ENCODE results near the gene CARS2. TPM values are rescaled to one million over a fixed set of nuclear protein-coding genes. Genes with fewer than 3 reads are reported as not detected.

Gene CARS2
- total RNA-seq, 6 experiments from 2014 or later, result 50.1 to 68.0 (median 52.9) TPM

- H3K9me3 Mint-ChIP-seq, result no peaks in the 10 kb centered on the region
- peaks cover 11% of the 10 kb centered on the region for H3K4me1 Mint-ChIP-seq (ENCODE audit: low read depth)
- peaks cover 14% of the 10 kb centered on the region; the same call in 1 of the 2 replicates for H3K36me3 Mint-ChIP-seq (ENCODE audit: low read depth)
- H3K27ac Mint-ChIP-seq, result no peak overlapping the region
- DNase-seq, result no peak
- peaks cover 3% of the 10 kb centered on the region; the same call in 1 of the 2 replicates for H3K27me3 Mint-ChIP-seq (ENCODE audit: insufficient read depth)
- no peak overlapping the region for H3K4me3 Mint-ChIP-seq
- TF ChIP-seq, protein P1, sequence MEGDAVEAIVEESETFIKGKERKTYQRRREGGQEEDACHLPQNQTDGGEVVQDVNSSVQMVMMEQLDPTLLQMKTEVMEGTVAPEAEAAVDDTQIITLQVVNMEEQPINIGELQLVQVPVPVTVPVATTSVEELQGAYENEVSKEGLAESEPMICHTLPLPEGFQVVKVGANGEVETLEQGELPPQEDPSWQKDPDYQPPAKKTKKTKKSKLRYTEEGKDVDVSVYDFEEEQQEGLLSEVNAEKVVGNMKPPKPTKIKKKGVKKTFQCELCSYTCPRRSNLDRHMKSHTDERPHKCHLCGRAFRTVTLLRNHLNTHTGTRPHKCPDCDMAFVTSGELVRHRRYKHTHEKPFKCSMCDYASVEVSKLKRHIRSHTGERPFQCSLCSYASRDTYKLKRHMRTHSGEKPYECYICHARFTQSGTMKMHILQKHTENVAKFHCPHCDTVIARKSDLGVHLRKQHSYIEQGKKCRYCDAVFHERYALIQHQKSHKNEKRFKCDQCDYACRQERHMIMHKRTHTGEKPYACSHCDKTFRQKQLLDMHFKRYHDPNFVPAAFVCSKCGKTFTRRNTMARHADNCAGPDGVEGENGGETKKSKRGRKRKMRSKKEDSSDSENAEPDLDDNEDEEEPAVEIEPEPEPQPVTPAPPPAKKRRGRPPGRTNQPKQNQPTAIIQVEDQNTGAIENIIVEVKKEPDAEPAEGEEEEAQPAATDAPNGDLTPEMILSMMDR (IDR thresholded peaks at IDR 0.05), result no peak
Measured at GRCh38 chr13:110689711-110690110, 16.2 kb downstream of the CARS2 start.

DNA sequence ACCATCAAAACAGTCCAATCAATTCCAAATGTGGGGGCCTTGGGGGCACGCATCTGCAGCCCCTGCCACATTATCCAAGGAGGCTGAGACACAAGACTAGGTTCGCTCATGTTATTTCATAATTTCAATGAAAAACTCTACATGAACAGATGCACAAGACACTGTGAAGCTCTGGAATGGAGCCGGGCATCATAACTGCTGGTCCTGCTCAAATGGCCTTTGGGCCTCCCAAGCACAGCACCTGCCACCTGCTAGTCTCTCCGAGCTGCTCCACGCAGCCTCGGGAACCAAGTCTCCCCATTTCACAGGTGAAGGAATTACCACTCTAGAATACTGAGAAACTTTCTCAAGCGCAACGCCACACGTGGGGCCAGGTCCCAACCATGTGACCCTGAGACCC lies 16.9 kb downstream of the CARS2 start:
- peaks cover 3% of the 10 kb centered on the region; the same call in 1 of the 2 replicates for H3K27me3 Mint-ChIP-seq (ENCODE audit: insufficient read depth)
- peaks cover 14% of the 10 kb centered on the region; the same call in 1 of the 2 replicates for H3K36me3 Mint-ChIP-seq (ENCODE audit: low read depth)
- DNase-seq, result no peak
- no peak overlapping the region; the same call in 1 of the 2 replicates for H3K27ac Mint-ChIP-seq
- TF ChIP-seq, protein P1 (IDR thresholded peaks at IDR 0.05), result no peak
- peaks cover 11% of the 10 kb centered on the region for H3K4me1 Mint-ChIP-seq (ENCODE audit: low read depth)
- no peaks in the 10 kb centered on the region for H3K9me3 Mint-ChIP-seq
- H3K4me3 Mint-ChIP-seq, result no peak overlapping the region

DNA sequence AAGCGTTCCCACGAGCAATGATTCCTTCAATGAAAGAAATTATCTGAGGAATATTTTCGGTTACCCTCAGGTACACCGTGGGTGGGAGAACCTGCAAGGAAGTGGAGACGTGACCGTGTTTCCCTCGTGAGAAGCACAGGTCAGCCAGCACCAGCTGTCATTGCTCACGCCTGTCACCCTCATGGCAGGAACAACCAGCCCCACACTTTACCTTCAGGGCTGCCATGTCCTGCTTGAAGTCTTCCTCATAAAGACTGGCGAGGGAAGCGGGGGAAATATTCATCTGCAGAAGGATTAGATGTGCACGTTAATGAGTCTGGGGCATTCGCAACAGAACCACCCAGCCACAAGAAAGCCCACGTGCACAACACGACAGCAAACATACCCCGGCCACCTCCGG lies 18.2 kb downstream of the CARS2 start:
- TF ChIP-seq, protein P1 (IDR thresholded peaks at IDR 0.05), result no peak
- Mint-ChIP-seq H3K36me3 (ENCODE audit: low read depth) (peaks cover 14% of the 10 kb centered on the region; the same call in 1 of the 2 replicates), H3K9me3 (no peaks in the 10 kb centered on the region), H3K4me1 (ENCODE audit: low read depth) (peaks cover 11% of the 10 kb centered on the region), H3K4me3 (no peak overlapping the region), H3K27ac (no peak overlapping the region), H3K27me3 (ENCODE audit: insufficient read depth) (peaks cover 5% of the 10 kb centered on the region; the same call in 1 of the 2 replicates)
- no peak for DNase-seq

DNA sequence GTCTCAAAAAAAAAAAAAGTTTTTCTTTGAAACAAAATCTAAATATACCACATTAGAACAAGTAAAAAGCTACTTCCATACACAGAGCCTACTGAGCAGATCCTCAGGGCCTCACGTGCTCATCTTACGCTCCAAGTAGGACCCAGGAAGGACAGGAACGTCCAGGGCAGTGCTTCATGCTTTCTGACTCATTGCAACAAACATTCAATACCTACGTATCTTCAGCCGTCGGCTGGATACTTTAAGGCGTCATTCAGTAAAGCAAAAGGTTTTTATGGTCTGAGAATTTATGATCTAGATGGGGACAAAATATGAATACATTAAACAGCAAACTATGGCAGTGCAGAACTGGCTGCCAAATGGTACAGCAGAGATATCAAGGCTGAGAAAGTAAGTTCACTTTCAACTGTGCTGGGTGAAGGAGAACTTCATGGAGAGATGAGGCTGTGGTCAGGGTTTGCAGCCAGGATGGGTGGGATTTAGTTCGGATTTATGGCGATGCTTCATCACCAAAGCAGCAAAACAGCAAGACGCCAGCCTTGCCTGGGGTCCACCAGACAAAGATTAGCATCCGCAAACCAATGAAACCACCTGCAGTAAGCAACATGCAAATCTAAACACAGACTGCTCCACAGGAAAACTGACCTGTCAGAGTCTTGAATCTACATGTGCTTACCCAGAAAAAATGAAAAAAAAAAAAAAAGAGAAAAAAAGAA lies 20.5 kb downstream of the CARS2 start:
- peak overlapping the region; percentile 39 for H3K4me3 Mint-ChIP-seq
- peaks cover 17% of the 10 kb centered on the region; the same call in 1 of the 2 replicates for H3K36me3 Mint-ChIP-seq (ENCODE audit: low read depth)
- TF ChIP-seq, protein P1 (IDR thresholded peaks at IDR 0.05), result no peak
- peaks cover 11% of the 10 kb centered on the region for H3K4me1 Mint-ChIP-seq (ENCODE audit: low read depth)
- H3K27ac Mint-ChIP-seq, result peak overlapping the region; percentile 80
- H3K9me3 Mint-ChIP-seq, result no peaks in the 10 kb centered on the region
- peaks cover 5% of the 10 kb centered on the region; the same call in 1 of the 2 replicates for H3K27me3 Mint-ChIP-seq (ENCODE audit: insufficient read depth)
- peak; percentile 80 for DNase-seq

DNA sequence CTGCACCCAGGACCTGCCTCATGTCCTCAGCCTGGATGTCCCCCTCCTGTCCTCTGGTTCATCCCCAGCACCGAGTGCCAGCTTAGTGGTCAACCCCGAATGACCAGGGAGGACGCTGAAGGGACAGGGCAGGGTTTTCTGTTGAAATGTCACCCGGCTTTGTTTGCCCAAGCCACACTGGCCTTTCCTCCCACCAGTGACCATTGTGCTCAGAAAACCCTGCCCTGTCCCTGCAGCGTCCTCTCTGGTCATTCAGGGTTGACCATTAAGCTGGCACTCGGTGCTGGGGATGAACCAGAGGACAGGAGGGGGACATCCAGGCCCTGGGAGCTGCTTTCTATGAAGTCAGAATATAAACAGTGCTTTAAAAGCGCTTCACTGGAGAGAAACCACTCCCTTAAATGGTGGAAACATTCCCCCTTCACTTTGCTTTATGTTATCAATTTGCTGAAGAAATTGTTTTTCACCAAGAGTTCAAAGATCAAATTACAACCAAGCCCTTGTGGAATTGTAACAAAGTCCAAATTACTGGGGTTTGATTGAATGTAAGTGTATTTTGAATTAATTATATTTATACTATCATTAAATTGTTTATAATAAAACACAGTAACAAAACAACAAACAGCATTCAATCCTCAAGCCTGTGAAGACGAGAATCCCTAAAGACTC lies 21.4 kb downstream of the CARS2 start:
- Mint-ChIP-seq H3K36me3 (ENCODE audit: low read depth) (peaks cover 15% of the 10 kb centered on the region; the same call in 1 of the 2 replicates), H3K4me1 (ENCODE audit: low read depth) (peaks cover 11% of the 10 kb centered on the region), H3K27ac (peak overlapping the region; percentile 80), H3K4me3 (no peak overlapping the region), H3K9me3 (no peaks in the 10 kb centered on the region), H3K27me3 (ENCODE audit: insufficient read depth) (peaks cover 5% of the 10 kb centered on the region; the same call in 1 of the 2 replicates)
- TF ChIP-seq, protein P1 (IDR thresholded peaks at IDR 0.05), result no peak
- no peak for DNase-seq
